IPS-18c (cell line): Measurements from ENCODE around the gene PIK3R4.

Experiments used
- H3K4me3 ChIP-seq: 2 replicates; pipeline ENCODE4 v1.7.0; 2013; ENCODE audit warnings: low read depth, mild to moderate bottlenecking, low read length, moderate library complexity; ENCODE audit not compliant: insufficient read depth
- H3K9me3 ChIP-seq: one replicate; pipeline ENCODE4 v1.6.1; 2013; ENCODE audit warnings: mild to moderate bottlenecking, low read length, moderate library complexity; ENCODE audit not compliant: control insufficient read depth, insufficient read depth

PIK3R4 gene

GRCh38 chr3:130662501-130662996 lies 84.1 kb downstream of the PIK3R4 start:
- Histone ChIP-seq H3K4me3 (no peak overlapping the region), H3K9me3 (no peaks in the 10 kb centered on the region)

- Histone ChIP-seq H3K9me3 (no peaks in the 10 kb centered on the region), H3K4me3 (no peak overlapping the region)
Observed at GRCh38 chr3:130661140-130661891, 85.3 kb downstream of the PIK3R4 start.

- Histone ChIP-seq H3K4me3 (no peak overlapping the region), H3K9me3 (no peaks in the 10 kb centered on the region)
Observed at GRCh38 chr3:130659911-130660310, 86.7 kb downstream of the PIK3R4 start.

- H3K4me3 ChIP-seq = no peak overlapping the region
- H3K9me3 ChIP-seq = no peaks in the 10 kb centered on the region
Observed at GRCh38 chr3:130658678-130659077, 88.0 kb downstream of the PIK3R4 start.

GRCh38 chr3:130656627-130657026 lies 90.0 kb downstream of the PIK3R4 start:
- Histone ChIP-seq H3K9me3 (no peaks in the 10 kb centered on the region), H3K4me3 (no peak overlapping the region)

- Histone ChIP-seq H3K9me3 (no peaks in the 10 kb centered on the region), H3K4me3 (no peak overlapping the region)
Observed at GRCh38 chr3:130654921-130655320, 91.7 kb downstream of the PIK3R4 start.

GRCh38 chr3:130654091-130654490 lies 92.5 kb downstream of the PIK3R4 start:
- Histone ChIP-seq H3K9me3 (no peaks in the 10 kb centered on the region), H3K4me3 (no peak overlapping the region)

GRCh38 chr3:130649061-130649654 lies 97.5 kb downstream of the PIK3R4 start:
- Histone ChIP-seq H3K4me3 (no peak overlapping the region), H3K9me3 (no peaks in the 10 kb centered on the region)

GRCh38 chr3:130648293-130648692 lies 98.3 kb downstream of the PIK3R4 start:
- H3K4me3 ChIP-seq = no peak overlapping the region

GRCh38 chr3:130645261-130645660 lies 101.4 kb downstream of the PIK3R4 start:
- Histone ChIP-seq H3K9me3 (no peaks in the 10 kb centered on the region), H3K4me3 (no peak overlapping the region)

More at GRCh38 chr3:130648293-130648692, 98.3 kb downstream of the PIK3R4 start:
- no peaks in the 10 kb centered on the region for H3K9me3 ChIP-seq

GRCh38 chr3:130644628-130645253 lies 101.9 kb downstream of the PIK3R4 start:
- H3K4me3 ChIP-seq = no peak overlapping the region
- H3K9me3 ChIP-seq = no peaks in the 10 kb centered on the region

- Histone ChIP-seq H3K4me3 (no peak overlapping the region), H3K9me3 (no peaks in the 10 kb centered on the region)
Observed at GRCh38 chr3:130640027-130640426, 106.6 kb downstream of the PIK3R4 start.

- Histone ChIP-seq H3K4me3 (no peak overlapping the region), H3K9me3 (no peaks in the 10 kb centered on the region)
Observed at GRCh38 chr3:130636480-130637234, 110.0 kb downstream of the PIK3R4 start.

GRCh38 chr3:130635978-130636377 lies 110.7 kb downstream of the PIK3R4 start:
- Histone ChIP-seq H3K9me3 (no peaks in the 10 kb centered on the region), H3K4me3 (no peak overlapping the region)

- Histone ChIP-seq H3K4me3 (no peak overlapping the region), H3K9me3 (no peaks in the 10 kb centered on the region)
Observed at GRCh38 chr3:130635285-130635684, 111.3 kb downstream of the PIK3R4 start.
